Motor neuron (in vitro differentiated cells): ENCODE data around the gene SLC12A7. TPM values are rescaled to one million over a fixed set of nuclear protein-coding genes. Genes with fewer than 3 reads are reported as not detected.

Experiments used
- ATAC-seq, 8 experiments: fragments of 200-7000 bp; cut with Tn5 transposase; replicated peaks in 6 of 8; 2 replicates each; pipeline ENCODE4 v1.8.0; 2021; ENCODE audit warnings: mild to moderate bottlenecking in 8 of 8, moderate library complexity in 8 of 8
- H3K27ac ChIP-seq, 2 donors: fragments of 250-450 bp; sonication (Bioruptor Pico); 2 replicates each; pipeline ENCODE4 v1.9.0; 2021; ENCODE audit warnings: antibody characterized with exemption in 2 of 2, mild to moderate bottlenecking in 2 of 2, moderate library complexity in 1 of 2
- H3K4me1 ChIP-seq, 2 donors: fragments of 250-450 bp; sonication (Bioruptor Pico); replicated peaks in 1 of 2; 2 replicates each; pipeline ENCODE4 v1.6.1; 2021; ENCODE audit warnings: antibody characterized with exemption in 2 of 2, mild to moderate bottlenecking in 2 of 2, moderate library complexity in 1 of 2
- H3K4me3 ChIP-seq, 5 donors: fragments of 250-450 bp; sonication (Bioruptor Pico); 2 replicates each; pipeline ENCODE4 v1.9.0; 2021; ENCODE audit warnings: antibody characterized with exemption in 5 of 5, mild to moderate bottlenecking in 5 of 5, moderate library complexity in 4 of 5
- WGBS, 10 experiments: fragments of 450-650 bp; shearing (Covaris generic); methylation state at CpG; one replicate each; pipeline ENCODE4 v1.0.0; 2022; 5-methylcytosine and 5-hydroxymethylcytosine counted together
- in situ Hi-C, 9 experiments: fragments of 400-800 bp; cut with MboI; loops; one replicate each; pipeline ENCODE4 v1.15.0; 2021; ENCODE audit warnings: low sequenced_read_pairs in 9 of 9, low pct_unique_long_range_greater_than_20kb in 2 of 9; ENCODE audit not compliant: unreplicated experiment in 9 of 9
- total RNA-seq, 8 experiments: library from RNA; unstranded; fragments of 300-600 nt; gene quantifications; 2 replicates each; pipeline versions ENCODE4 v1.2.3 to v1.2.4, GENCODE V29; 2022

SLC12A7 gene
- total RNA-seq, 8 experiments from 2014 or later: 2.0 to 14.4 (median 6.7) TPM

DNA sequence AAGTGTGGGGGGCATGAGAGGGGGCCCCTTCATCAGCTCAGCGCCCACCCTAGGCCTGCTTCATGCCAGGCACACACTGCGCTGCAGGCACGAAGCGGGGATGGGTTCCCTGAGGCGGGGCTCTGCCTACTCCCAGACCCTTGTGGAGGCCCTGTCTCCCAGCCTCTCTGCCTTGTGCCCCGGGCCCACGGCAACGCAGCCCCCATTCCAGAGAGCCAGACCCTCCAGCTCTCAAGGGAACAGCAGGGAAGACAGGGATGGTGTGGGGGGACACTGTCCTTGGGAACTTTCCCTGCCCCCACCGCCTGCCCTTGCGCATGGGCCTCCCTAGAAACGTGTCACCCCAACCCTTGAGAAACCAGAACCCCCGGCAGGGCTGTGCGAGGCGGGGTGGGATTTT, 10.0 kb upstream of the SLC12A7 start:
- H3K27ac ChIP-seq: no peak overlapping the region
- in situ Hi-C loops: no loop called here
- ATAC-seq: no peak
- 87 to 88% methylated on average over 6 of the region's 14 CpGs; no CpG with 5 or more reads in 8 of the 10 experiments for WGBS, 10 experiments
- H3K4me3 ChIP-seq: no peak overlapping the region
- H3K4me1 ChIP-seq: peaks cover 36 to 45% of the 10 kb centered on the region in 2 donors

DNA sequence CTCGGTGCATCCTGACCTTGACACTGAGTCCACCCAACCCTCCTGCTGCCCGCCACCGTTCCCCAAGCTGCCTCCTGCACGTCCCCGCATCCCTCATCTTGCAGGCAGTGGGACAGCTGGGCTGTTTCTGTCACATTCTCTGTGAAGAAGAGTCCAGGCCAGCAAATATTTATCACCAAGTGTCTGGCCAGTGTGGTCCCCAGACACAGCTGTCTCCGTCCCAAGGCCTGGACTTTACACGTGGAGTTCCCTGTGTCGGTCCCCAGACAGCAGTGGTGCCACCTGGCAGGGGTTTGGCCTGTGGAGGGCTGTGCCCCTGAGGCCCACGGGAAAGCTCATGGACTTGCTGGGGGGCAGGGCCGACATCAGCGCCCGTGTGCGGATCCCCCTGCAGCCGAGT, 9.2 kb upstream of the SLC12A7 start:
- in situ Hi-C loops: no loop called here
- Histone ChIP-seq H3K4me1 (peaks cover 36 to 45% of the 10 kb centered on the region in 2 donors), H3K27ac (peak overlapping the region; percentile 46 to 58), H3K4me3 (no peak overlapping the region)
- ATAC-seq: peak in 5 of 8 experiments; percentile 19 to 57 (median 30)
- WGBS, 10 experiments: 40 to 100% (median 74%) methylated on average over 1 to 8 of the region's 14 CpGs; no CpG with 5 or more reads in 5 of the 10 experiments

GRCh38 chr5:1120236-1120999, 8.6 kb upstream of the SLC12A7 start:
- peak in 2 of 8 experiments; percentile 6 to 34 for ATAC-seq
- WGBS, 10 experiments: 40 to 85% methylated on average over 1 to 4 of the region's 41 CpGs; no CpG with 5 or more reads in 8 of the 10 experiments
- peak overlapping the region; percentile 46 to 58 for H3K27ac ChIP-seq
- peaks cover 36 to 45% of the 10 kb centered on the region in 2 donors for H3K4me1 ChIP-seq
- in situ Hi-C loops: no loop called here
- no peak overlapping the region for H3K4me3 ChIP-seq

- Histone ChIP-seq H3K4me3 (no peak overlapping the region), H3K27ac (no peak overlapping the region), H3K4me1 (peaks cover 36 to 39% of the 10 kb centered on the region in 2 donors)
- no peak for ATAC-seq
- WGBS, 10 experiments: 72 to 87% methylated on average over 2 to 3 of the region's 28 CpGs; no CpG with 5 or more reads in 8 of the 10 experiments
- in situ Hi-C loops: no loop called here
These were observed 7.5 kb upstream of the SLC12A7 start for GRCh38 chr5:1119312-1119831.

DNA sequence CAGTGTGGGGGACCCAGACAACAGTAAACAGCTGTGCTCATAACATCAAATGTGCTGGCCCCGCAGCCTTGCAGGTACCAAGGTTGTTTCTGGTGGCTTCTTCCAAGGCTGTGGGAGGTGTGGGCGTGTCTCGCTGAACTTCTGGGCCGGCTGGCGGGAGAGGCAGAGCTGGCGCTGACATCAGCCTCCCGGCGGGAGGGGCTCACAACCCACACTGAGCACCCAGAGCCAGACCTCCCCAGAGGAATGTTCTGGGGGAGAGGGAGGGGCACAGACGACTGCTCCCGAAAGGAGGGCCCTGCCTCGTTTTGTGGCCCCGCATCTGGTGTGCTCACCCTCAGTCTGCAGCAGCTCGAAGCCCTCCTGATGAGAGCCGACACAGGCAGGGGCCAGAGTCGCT, 6.9 kb upstream of the SLC12A7 start:
- Histone ChIP-seq H3K4me1 (peaks cover 36 to 39% of the 10 kb centered on the region in 2 donors), H3K4me3 (no peak overlapping the region), H3K27ac (no peak overlapping the region)
- peak in 7 of 8 experiments; percentile 45 to 86 (median 77) for ATAC-seq
- in situ Hi-C loops: no loop called here
- 43% methylated on average over 3 of the region's 15 CpGs; no CpG with 5 or more reads in 9 of the 10 experiments for WGBS, 10 experiments

- Histone ChIP-seq H3K4me1 (peaks cover 36 to 39% of the 10 kb centered on the region in 2 donors), H3K27ac (no peak overlapping the region), H3K4me3 (no peak overlapping the region)
- peak in 6 of 8 experiments; percentile 36 to 60 (median 40) for ATAC-seq
- WGBS, 10 experiments: 20 to 85% (median 68%) methylated on average over 1 to 13 of the region's 16 CpGs; no CpG with 5 or more reads in 5 of the 10 experiments
- in situ Hi-C loops: no loop called here
These were observed 6.4 kb upstream of the SLC12A7 start for GRCh38 chr5:1118231-1118698.

GRCh38 chr5:1116977-1117376, 5.1 kb upstream of the SLC12A7 start:
- peaks cover 36 to 39% of the 10 kb centered on the region in 2 donors for H3K4me1 ChIP-seq
- no peak for ATAC-seq
- WGBS, 10 experiments: 100% methylated on average over 2 of the region's 15 CpGs; no CpG with 5 or more reads in 9 of the 10 experiments
- in situ Hi-C loops: no loop called here
- no peak overlapping the region for H3K4me3 ChIP-seq
- H3K27ac ChIP-seq: no peak overlapping the region

- ATAC-seq: no peak
- 67 to 95% (median 74%) methylated on average over 1 to 7 of the region's 19 CpGs; no CpG with 5 or more reads in 7 of the 10 experiments for WGBS, 10 experiments
- in situ Hi-C loops: no loop called here
- H3K4me3 ChIP-seq: no peak overlapping the region
- no peak overlapping the region for H3K27ac ChIP-seq
- H3K4me1 ChIP-seq: peaks cover 31% of the 10 kb centered on the region in 2 donors
These were observed 4.4 kb upstream of the SLC12A7 start for GRCh38 chr5:1116109-1116740.

DNA sequence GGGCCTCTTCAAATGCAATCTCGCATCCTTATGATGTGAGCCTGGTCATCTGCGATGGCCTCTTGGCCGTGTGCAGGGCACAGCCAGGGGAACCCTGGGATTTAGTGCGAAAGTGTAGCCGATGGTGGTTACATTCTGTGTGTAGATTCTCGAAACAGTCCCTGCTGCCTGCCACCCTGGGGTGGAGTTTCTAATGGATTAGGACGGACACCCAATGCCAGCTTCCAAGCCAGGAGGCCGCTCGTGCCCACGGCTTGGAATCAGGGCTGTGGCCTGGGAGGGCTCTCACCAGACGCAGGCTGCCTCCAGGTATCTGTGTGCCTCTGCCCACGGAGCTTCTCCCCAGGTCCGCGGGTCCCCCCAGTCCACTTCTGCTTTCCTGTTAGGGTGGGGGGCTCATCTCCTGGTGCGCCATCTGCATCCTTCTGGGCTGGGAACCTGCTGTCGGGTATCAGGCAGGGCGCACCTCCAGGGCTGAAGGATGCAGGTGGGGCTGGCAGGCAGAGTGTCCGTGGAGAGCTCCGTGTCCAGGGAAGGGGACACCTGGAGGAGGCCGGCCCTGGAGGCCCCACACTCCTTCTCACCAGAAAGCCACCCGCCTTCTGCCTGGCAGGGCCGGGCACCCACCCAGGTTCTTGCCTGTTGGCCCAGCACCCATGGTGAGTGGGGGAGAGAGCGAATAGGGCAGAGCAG, 3.4 kb upstream of the SLC12A7 start:
- 60 to 90% (median 78%) methylated on average over 1 to 4 of the region's 23 CpGs; no CpG with 5 or more reads in 6 of the 10 experiments for WGBS, 10 experiments
- ATAC-seq: no peak
- Histone ChIP-seq H3K4me1 (peaks cover 24 to 26% of the 10 kb centered on the region in 2 donors), H3K27ac (no peak overlapping the region), H3K4me3 (no peak overlapping the region)
- in situ Hi-C loops: no loop called here

DNA sequence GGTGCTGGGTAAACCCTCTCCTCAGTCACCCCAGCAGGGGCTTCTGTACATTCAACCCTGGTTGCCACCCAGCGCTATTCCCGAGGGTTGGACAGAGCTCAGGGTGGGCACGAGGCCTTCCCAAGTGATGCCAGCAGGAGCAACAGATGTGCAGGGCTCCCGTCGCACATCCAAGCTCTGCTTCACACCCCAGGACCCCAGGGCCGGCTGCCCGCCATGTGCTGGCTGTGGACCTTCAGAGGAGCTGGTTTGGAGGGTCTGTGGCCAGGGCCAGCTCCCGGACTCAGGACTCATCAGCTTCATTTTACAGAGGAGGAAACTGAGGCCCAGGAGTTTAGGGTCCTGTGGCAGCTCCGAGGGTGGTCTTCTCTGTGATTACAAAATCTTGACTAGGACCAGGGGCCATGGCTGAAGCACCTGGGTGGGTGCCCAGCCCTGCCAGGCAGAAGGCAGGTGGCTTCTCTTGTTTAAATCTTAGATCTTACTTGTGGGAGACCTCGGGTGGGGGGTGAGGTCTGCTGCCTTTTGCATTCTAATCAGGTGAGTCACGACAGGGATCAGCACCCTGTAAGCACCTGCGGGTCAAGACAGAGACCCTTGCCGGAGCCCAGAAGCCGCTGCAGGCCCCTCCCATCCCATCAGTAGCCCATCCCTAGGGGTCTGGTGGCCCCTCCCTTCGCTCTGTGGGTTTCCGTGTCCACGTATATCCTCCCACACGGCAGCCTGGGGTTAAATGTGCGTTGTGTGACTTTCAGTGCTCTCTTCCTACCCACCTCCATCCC, 2.1 kb upstream of the SLC12A7 start:
- Histone ChIP-seq H3K4me3 (no peak overlapping the region), H3K27ac (no peak overlapping the region), H3K4me1 (peaks cover 11 to 14% of the 10 kb centered on the region in 2 donors)
- 0 to 100% (median 67%) methylated on average over 1 to 9 of the region's 19 CpGs; no CpG with 5 or more reads in 4 of the 10 experiments for WGBS, 10 experiments
- in situ Hi-C loops: no loop called here
- no peak for ATAC-seq

- H3K4me3 ChIP-seq: no peak overlapping the region
- 73 to 80% (median 80%) methylated on average over 1 to 3 of the region's 5 CpGs; no CpG with 5 or more reads in 7 of the 10 experiments for WGBS, 10 experiments
- no peak overlapping the region for H3K27ac ChIP-seq
- H3K4me1 ChIP-seq: peaks cover 5 to 7% of the 10 kb centered on the region in 2 donors
- in situ Hi-C loops: no loop called here
- no peak for ATAC-seq
These were observed 1.4 kb upstream of the SLC12A7 start for GRCh38 chr5:1113332-1113690.
